ENCODE data around the gene ADAMTS18. TPM values are rescaled to one million over a fixed set of nuclear protein-coding genes. Genes with fewer than 3 reads are reported as not detected.

Gene ADAMTS18
- polyA plus RNA-seq, 2 of the 4 experiments (the other 2 are of a cell fraction): 0.03 TPM; not detected in 1

DNA sequence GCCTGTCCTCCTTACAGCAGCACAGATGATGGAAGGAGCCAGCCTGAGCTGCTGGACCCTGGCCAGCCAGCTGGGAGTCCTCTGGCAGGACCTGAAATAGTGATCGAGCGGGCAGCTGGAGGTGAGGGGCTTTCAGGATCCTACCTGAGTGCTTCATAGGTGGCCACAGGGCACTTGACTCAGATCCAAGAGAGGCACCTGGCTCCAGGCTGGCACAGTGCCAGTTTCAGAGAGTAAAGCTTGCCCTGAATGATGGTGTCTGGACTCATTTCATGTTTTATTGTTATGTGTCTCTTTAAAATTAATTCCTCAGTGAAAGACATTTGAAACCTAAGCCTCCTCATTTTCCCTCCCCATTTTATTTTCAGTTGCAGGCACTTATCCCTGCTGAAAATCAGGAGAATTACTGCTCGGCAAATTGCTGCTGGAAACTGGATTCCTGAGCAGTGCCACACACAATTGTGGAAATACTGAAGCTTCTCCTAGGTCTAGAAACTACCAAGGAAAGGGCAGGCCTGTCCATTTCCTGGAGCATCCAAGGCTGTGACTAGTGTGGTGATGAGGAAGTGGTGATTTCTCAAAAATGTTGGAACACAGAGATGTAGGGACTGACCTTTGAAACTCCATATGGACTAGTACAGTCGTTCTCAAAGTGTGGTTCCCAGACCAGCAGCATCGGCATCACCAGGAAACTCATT lies 16.1 kb upstream of the ADAMTS18 start:
- WGBS (ENCODE audit: missing lambda C conversion rate): 32% methylated on average over 5 of the region's 5 CpGs

GRCh38 chr16:77449208-77449607 lies 14.4 kb upstream of the ADAMTS18 start:
- Histone ChIP-seq H3K4me1 (no peaks in the 10 kb centered on the region), H3K4me3 (no peak overlapping the region), H3K4me2 (no peak overlapping the region), H3K9me3 (no peaks in the 10 kb centered on the region), H3K27ac (no peak overlapping the region)
- ChIA-PET CTCF (interaction anchor here (1.7 kb wide), 1 partner anchor 213 kb away, joined by 6 read pairs; no protein-coding TSS in a partner anchor), POLR2A (no interaction called here)
- TF ChIP-seq MYC (IDR thresholded peaks at IDR 0.05; ENCODE audit: borderline replicate concordance, low read length): no peak
- no peak for TF ChIP-seq CBX2 (IDR thresholded peaks at IDR 0.05; ENCODE audit: borderline replicate concordance, low read depth)
- TF ChIP-seq NFE2L2 (conservative IDR thresholded peaks at IDR 0.05; ENCODE audit: low read length): no peak
- no peak for TF ChIP-seq RNF2 (IDR thresholded peaks at IDR 0.05; ENCODE audit: borderline replicate concordance, low read depth)
- no peak for TF ChIP-seq RFX5 (IDR thresholded peaks at IDR 0.05)
- no peak for TF ChIP-seq EHMT2 (IDR thresholded peaks at IDR 0.05; ENCODE audit: low read depth)
- no peak for TF ChIP-seq TP53 (CRISPR knock-in tag; IDR thresholded peaks at IDR 0.05)
- no peak for TF ChIP-seq ELK1 (IDR thresholded peaks at IDR 0.05; ENCODE audit: low read depth, low read length)
- no peak for TF ChIP-seq NPAS2 (CRISPR knock-in tag; IDR thresholded peaks at IDR 0.05; ENCODE audit: borderline replicate concordance)
- TF ChIP-seq E2F6 (IDR thresholded peaks at IDR 0.05; ENCODE audit: borderline replicate concordance, low read depth): no peak
- TF ChIP-seq CHD4 (IDR thresholded peaks at IDR 0.05; ENCODE audit: borderline replicate concordance): no peak
- TF ChIP-seq BHLHE40 (IDR thresholded peaks at IDR 0.05; ENCODE audit: low read depth, low read length): no peak
- no peak for TF ChIP-seq HMGXB4 (CRISPR knock-in tag; IDR thresholded peaks at IDR 0.05; ENCODE audit: borderline replicate concordance)
- TF ChIP-seq RAD21 (conservative IDR thresholded peaks at IDR 0.05 in 1 of 2, IDR thresholded peaks at IDR 0.05 in 1 of 2): no peak
- no peak for ATAC-seq
- FAIRE-seq: no peak
- no peak for DNase-seq (ENCODE audit: low read depth in 1 of 2, low spot score in 1 of 2)

More for the DNA sequence above, 16.1 kb upstream of the ADAMTS18 start:
- no peaks in the 10 kb centered on the region for H3K4me1 ChIP-seq
- FAIRE-seq: no peak
- ChIA-PET POLR2A (no interaction called here), CTCF (interaction anchor here (0.6 to 1.0 kb wide), 2 partner anchors 10 to 224 kb away, joined by 3 read pairs; no protein-coding TSS in a partner anchor)
- H3K4me3 ChIP-seq: no peak overlapping the region
- TF ChIP-seq, protein P1, sequence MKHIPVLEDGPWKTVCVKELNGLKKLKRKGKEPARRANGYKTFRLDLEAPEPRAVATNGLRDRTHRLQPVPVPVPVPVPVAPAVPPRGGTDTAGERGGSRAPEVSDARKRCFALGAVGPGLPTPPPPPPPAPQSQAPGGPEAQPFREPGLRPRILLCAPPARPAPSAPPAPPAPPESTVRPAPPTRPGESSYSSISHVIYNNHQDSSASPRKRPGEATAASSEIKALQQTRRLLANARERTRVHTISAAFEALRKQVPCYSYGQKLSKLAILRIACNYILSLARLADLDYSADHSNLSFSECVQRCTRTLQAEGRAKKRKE (CRISPR knock-in tag; IDR thresholded peaks at IDR 0.05; ENCODE audit: low read depth): no peak
- no peak for TF ChIP-seq FOXS1 (CRISPR knock-in tag; IDR thresholded peaks at IDR 0.05)
- TF ChIP-seq, protein P2, sequence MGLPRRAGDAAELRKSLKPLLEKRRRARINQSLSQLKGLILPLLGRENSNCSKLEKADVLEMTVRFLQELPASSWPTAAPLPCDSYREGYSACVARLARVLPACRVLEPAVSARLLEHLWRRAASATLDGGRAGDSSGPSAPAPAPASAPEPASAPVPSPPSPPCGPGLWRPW (IDR thresholded peaks at IDR 0.05): no peak
- no peak for TF ChIP-seq TFCP2L1 (CRISPR knock-in tag; IDR thresholded peaks at IDR 0.05)
- TF ChIP-seq PHF8 (IDR thresholded peaks at IDR 0.05; ENCODE audit: borderline replicate concordance, low read depth): no peak
- no peak for TF ChIP-seq TP53 (CRISPR knock-in tag; IDR thresholded peaks at IDR 0.05)
- no peak for TF ChIP-seq KDM5A (IDR thresholded peaks at IDR 0.05)
- TF ChIP-seq SMC3 (IDR thresholded peaks at IDR 0.05): no peak
- no peak for TF ChIP-seq MAZ (IDR thresholded peaks at IDR 0.05; ENCODE audit: borderline replicate concordance, low read depth, low read length)
- TF ChIP-seq JUNB (IDR thresholded peaks at IDR 0.05): no peak
- no peak for TF ChIP-seq RAD21 (conservative IDR thresholded peaks at IDR 0.05 in 1 of 2, IDR thresholded peaks at IDR 0.05 in 1 of 2)
- no peak for TF ChIP-seq POLR2AphosphoS2 (conservative IDR thresholded peaks at IDR 0.05; ENCODE audit: low read length)
- TF ChIP-seq BCL3 (IDR thresholded peaks at IDR 0.05): no peak
- no peak for TF ChIP-seq RFX5 (IDR thresholded peaks at IDR 0.05)
- TF ChIP-seq RCOR1 (IDR thresholded peaks at IDR 0.05; ENCODE audit: low read depth, low read length): no peak
- TF ChIP-seq HOXA7 (CRISPR knock-in tag; IDR thresholded peaks at IDR 0.05): no peak
- TF ChIP-seq HOXB5 (CRISPR knock-in tag; IDR thresholded peaks at IDR 0.05): no peak
- no peak for TF ChIP-seq ZNF302 (CRISPR knock-in tag; IDR thresholded peaks at IDR 0.05)
- H3K4me2 ChIP-seq: no peak overlapping the region
- DNase-seq (ENCODE audit: low read depth in 1 of 2, low spot score in 1 of 2): no peak
- ATAC-seq: no peak
- no peak overlapping the region for H3K27ac ChIP-seq
- no peaks in the 10 kb centered on the region for H3K9me3 ChIP-seq
